Psoas muscle (tissue), 8 donors: ENCODE measurements around the gene SLC30A3. TPM values are rescaled to one million over a fixed set of nuclear protein-coding genes. Genes with fewer than 3 reads are reported as not detected.
"Not testable (repeated sequence)": the region's sequence is repeated elsewhere in the genome, so short reads cannot be mapped to it uniquely, and the experiment has no call there.

Experiments used
- ATAC-seq, 4 donors: fragments of 200-7000 bp; cut with Tn5 transposase; one replicate each; pipeline ENCODE4 v1.9.1; 2020; ENCODE audit warnings: moderate library complexity in 3 of 4, mild to moderate bottlenecking in 2 of 4
- DNase-seq, 2 donors: peaks; one replicate each; pipeline ENCODE4 v3.0.0-alpha.2; 2020
- H3K27ac ChIP-seq: fragments of 200-600 bp; one replicate; pipeline ENCODE4 v1.8.0; 2022
- H3K27me3 ChIP-seq, 3 donors: fragments of 200-600 bp in 1 of 3; one replicate each; pipeline versions ENCODE4 v1.6.1 to v1.8.0; 2013 to 2022; ENCODE audit warnings: low read length in 2 of 3, mild to moderate bottlenecking in 2 of 3, moderate library complexity in 1 of 3; ENCODE audit not compliant: insufficient read depth in 3 of 3
- H3K36me3 ChIP-seq, 2 donors: fragments of 200-600 bp in 1 of 2; one replicate each; pipeline versions ENCODE4 v1.6.1 to v1.8.0; 2013 to 2022; ENCODE audit warnings: low read depth in 1 of 2, mild to moderate bottlenecking in 1 of 2, moderate library complexity in 1 of 2; ENCODE audit not compliant: insufficient read depth in 1 of 2
- H3K4me1 ChIP-seq: fragments of 200-600 bp; one replicate; pipeline ENCODE4 v1.8.0; 2022
- H3K4me3 ChIP-seq: fragments of 200-600 bp; one replicate; pipeline ENCODE4 v1.8.0; 2022; ENCODE audit warnings: mild to moderate bottlenecking
- H3K9me3 ChIP-seq: fragments of 200-600 bp; one replicate; pipeline ENCODE4 v1.8.0; 2022
- WGBS, 3 donors: extraction: QIAGEN DNeasy Blood & Tissue Kit; methylation state at CpG; one replicate each; pipeline versions ENCODE4 v1.1.6 to v1.1.7; 2013; 5-methylcytosine and 5-hydroxymethylcytosine counted together
- intact Hi-C, 2 donors: fragments of 100-400 bp; cut with DNase I; formaldehyde crosslinking; loops; one replicate each; pipeline versions ENCODE4 v1.11.0 to v1.14.2; 2022
- polyA plus RNA-seq, 3 donors: library from polyadenylated mRNA; stranded (reverse); fragments of 200-250 nt; gene quantifications; one replicate each; pipeline ENCODE4 v1.2.3, GENCODE V29; 2013
- total RNA-seq, 4 donors: library from RNA; stranded (reverse); fragmentation: NEBNext Ultra II Directional in 2 of 4; extraction: Animal tissue kit (Norgen Biotek cat#: 25700) in 2 of 4; gene quantifications; one replicate each; pipeline versions ENCODE4 v1.2.1 to v1.2.4, GENCODE V29; 2021 to 2023
- TF ChIP-seq, protein P1 (sequence below): fragments of 200-600 bp; IDR thresholded peaks from one replicate; pipeline ENCODE4 v1.8.0; 2022; ENCODE audit warnings: antibody characterized with exemption
- donor health status: healthy with polysubstance abuse.
- donor health status: DM: no; HTN: no; CAD: no; lungs with moderate emphysema.
- donor health status: Bipolar disorder and iron deficiency.
- donor health status: healthy.
- donor health status: DM: yes; HTN: yes; CAD: no.
- donor health status: DM: no; HTN: no; CAD: no.
- donor health status: DM: no; HTN: no; CAD: no.
- donor health status: DM: yes; HTN: yes; CAD: no.

SLC30A3 gene
- total and polyA plus RNA-seq, 7 donors, result 0.03 to 0.92 (median 0.13) TPM; not detected in 1

DNA sequence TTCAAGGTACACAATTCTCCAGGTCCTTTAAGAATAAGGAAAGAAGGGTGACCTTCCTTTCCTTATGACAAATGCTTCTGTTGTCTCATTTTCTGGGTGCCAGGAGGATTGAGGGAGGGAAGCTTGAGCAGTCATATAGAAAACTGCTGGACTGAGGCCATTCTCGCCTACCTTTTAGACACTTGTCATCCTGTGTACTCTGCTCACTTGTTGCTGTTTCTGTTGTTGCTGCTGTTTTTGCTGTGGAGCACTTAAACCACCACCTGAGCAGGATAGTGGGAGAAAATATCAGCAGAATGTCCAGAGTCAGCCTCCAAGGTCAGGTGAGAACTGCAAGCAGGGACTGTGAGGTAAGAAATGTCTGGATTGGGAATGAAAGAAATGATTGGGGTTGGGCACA is 15.2 kb upstream of the SLC30A3 start:
- DNase-seq, result no peak
- no peaks in the 10 kb centered on the region for H3K9me3 ChIP-seq
- H3K36me3 ChIP-seq, result no peaks in the 10 kb centered on the region
- no peak overlapping the region for H3K4me3 ChIP-seq
- H3K4me1 ChIP-seq, result peaks cover 16% of the 10 kb centered on the region
- intact Hi-C loops, result loop anchor here (2.0 to 5.0 kb wide), 3 partner anchors 27 to 181 kb away; partner anchors contain the start of gene CAD (in 1 of the 2)
- TF ChIP-seq, protein P1, sequence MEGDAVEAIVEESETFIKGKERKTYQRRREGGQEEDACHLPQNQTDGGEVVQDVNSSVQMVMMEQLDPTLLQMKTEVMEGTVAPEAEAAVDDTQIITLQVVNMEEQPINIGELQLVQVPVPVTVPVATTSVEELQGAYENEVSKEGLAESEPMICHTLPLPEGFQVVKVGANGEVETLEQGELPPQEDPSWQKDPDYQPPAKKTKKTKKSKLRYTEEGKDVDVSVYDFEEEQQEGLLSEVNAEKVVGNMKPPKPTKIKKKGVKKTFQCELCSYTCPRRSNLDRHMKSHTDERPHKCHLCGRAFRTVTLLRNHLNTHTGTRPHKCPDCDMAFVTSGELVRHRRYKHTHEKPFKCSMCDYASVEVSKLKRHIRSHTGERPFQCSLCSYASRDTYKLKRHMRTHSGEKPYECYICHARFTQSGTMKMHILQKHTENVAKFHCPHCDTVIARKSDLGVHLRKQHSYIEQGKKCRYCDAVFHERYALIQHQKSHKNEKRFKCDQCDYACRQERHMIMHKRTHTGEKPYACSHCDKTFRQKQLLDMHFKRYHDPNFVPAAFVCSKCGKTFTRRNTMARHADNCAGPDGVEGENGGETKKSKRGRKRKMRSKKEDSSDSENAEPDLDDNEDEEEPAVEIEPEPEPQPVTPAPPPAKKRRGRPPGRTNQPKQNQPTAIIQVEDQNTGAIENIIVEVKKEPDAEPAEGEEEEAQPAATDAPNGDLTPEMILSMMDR, result no peak
- no peak for ATAC-seq
- no peak overlapping the region for H3K27ac ChIP-seq
- no peaks in the 10 kb centered on the region for H3K27me3 ChIP-seq
- WGBS, 3 donors, result 73 to 87% (median 86%) methylated on average over 1 of the region's 1 CpG

DNA sequence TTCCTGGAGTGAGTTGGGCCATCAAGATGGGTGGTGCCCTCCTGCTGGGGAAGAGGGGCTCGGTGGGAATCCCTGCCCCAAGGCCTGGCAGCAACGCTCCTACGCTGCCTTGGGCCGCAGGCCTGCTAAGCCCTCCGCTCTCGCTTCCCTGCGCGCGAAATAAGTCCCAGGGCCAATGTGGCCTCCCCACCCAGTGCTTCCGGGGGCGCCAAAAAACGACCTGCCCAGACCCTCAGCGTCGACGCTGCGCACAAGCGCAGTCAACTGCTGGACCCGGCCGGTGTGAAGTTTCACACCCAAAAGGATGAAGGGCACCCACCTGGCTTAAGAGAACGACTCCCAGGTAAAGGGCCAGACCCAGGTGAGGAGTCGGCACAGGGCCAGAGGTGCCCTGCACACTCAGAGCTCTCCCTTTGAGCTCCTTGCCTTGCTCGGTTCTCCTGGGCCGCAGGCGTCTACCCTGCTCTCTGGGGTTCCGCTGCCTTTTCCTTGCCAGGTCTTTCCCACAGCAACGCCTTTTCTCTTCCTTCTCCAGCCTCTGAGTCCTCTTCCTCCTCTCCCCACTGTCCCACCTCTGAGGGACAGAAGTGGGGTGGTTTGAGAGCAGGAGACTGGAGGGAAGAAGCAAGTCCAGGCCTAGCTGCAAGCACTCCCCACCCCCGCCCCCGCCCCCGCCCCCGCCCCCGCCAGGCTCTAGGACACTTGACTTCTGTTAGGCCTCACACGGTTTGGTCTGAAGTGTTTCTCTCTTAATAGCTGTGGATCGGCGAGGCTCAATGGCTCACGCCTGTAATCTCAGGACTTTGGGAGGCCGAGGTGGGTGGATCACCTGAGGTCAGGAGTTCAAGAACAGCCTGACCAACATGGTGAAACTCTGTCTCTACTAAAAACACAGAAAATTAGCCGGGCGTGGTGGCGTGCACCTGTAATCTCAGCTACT is 12.6 kb upstream of the SLC30A3 start, which contains the start of gene DNAJC5G:
TSS of gene DNAJC5G (plus strand) at position 223 of the 940 bp plus-strand sequence. CDS start 1,296 bp downstream, outside the sequence.
- no peak within 1 kb of the TSS for H3K4me3 ChIP-seq
- TF ChIP-seq, protein P1, result no peak
- 83 to 85% (median 84%) methylated on average over 38 to 39 of the region's 39 CpGs for WGBS, 3 donors
- ATAC-seq (no peak), DNase-seq (no peak)
- H3K4me1 ChIP-seq, result peaks cover 5% of the 10 kb centered on the region
- intact Hi-C loops, result loop anchor here in 1 of 2 donors (5.0 kb wide), 2 partner anchors 58 to 178 kb away; partner anchors contain the start of gene CAD
- no peak within 1 kb of the TSS for H3K27ac ChIP-seq
- H3K9me3 ChIP-seq, result no peaks in the 10 kb centered on the region
- no peaks in the 10 kb centered on the region for H3K36me3 ChIP-seq
- peaks cover 0 to 2% (median 0%) of the 10 kb centered on the region in 3 donors for H3K27me3 ChIP-seq

DNA sequence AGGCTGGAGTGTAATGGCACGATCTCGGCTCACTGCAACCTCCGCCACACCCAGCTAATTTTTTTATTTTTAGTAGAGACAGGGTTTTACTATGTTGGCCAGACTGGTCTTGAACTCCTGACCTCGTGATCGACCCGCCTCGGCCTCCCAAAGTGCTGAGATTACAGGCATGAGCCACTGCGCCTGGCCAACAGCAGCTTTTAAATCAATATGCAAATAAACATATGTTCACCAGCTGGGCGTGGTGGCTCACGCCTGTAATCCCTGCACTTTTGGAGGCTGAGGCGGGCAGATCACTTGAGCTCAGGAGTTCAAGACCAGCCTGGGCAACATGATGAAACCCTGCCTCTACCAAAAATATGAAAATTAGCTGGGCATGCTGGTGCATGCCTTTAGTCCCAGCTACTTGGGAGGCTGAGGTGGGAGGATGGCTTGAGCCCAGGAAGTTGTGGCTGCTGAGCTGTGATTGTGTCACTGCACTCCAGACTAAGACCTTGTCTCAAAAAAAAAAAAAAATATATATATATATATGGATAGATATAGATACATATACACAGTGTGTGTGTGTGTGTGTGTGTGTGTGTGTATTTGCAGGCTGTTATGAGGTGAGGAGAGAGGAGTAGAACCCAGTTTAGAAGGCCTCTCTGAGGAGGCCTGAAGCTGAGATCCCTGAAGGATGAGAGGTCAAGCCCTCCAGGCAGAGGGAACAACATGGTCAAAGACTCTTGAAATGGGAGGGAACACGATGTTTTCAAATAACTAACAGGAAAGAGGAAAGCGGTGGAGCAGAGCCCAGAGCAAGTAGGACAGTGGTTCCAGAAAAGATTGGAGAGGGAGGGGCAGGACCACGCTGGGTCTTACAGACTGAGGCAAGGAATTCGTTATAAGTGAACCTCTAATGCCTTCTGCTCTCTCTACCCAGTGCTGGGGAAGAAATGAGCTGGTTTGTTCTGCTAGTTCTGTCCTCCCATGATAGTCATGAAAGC is 10.0 kb upstream of the SLC30A3 start:
- H3K4me3 ChIP-seq, ATAC-seq, DNase-seq, H3K9me3 ChIP-seq, H3K4me1 ChIP-seq, H3K27me3 ChIP-seq, H3K27ac ChIP-seq, intact Hi-C loops, H3K36me3 ChIP-seq: not testable (repeated sequence)
- 81 to 82% (median 81%) methylated on average over 15 of the region's 15 CpGs for WGBS, 3 donors

DNA sequence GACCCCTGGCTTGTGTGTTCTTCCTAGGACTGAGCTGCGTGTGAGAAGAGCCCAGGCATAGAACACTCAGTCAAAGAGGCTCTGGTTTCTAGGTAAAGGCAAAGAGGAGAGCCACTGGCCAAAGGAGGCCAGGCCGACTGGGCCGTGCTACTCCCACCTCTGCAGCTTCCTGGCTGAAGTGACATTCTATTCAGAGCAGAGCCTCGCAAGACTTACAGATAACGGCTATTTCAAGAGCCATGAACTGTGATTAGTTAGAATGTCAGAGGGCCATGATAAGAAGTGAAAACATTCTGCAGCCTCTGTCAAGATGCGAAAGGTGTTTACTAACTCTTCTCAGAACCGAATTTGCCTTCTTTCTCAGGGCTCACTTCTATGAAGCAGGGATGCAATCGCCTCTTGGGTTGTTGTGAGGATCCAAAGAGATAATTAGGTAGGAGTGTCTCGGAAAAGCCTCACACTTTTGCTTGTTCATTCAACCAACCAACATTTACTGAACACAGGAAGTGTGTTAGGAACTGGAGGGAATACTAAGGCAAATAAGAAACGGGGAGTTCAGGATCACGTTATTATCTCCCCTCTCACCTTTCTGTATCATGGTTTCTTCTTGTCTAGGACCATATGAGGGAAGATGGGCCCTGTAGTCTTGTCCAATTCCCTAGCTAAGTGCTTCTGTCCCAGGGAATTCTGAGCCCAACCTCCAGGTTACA is 8.9 kb upstream of the SLC30A3 start:
- WGBS, 3 donors, result 75 to 78% (median 77%) methylated on average over 11 of the region's 11 CpGs
- Histone ChIP-seq H3K9me3 (no peaks in the 10 kb centered on the region), H3K4me3 (no peak overlapping the region), H3K27me3 (peaks cover 0 to 14% (median 3%) of the 10 kb centered on the region in 3 donors), H3K4me1 (no peaks in the 10 kb centered on the region), H3K27ac (no peak overlapping the region), H3K36me3 (no peaks in the 10 kb centered on the region)
- intact Hi-C loops, result no loop called here
- TF ChIP-seq, protein P1, result no peak
- DNase-seq (no peak), ATAC-seq (no peak)
